GM23338 (cell line): ENCODE results near the gene CPEB3. TPM values are rescaled to one million over a fixed set of nuclear protein-coding genes. Genes with fewer than 3 reads are reported as not detected.
A peak's percentile ranks its signal among the peaks of the same experiment; 100 is the strongest.

Experiments
- ATAC-seq: fragments of 200-7000 bp; cut with Tn5 transposase; 3 replicates; pipeline ENCODE4 v1.9.1; 2020
- DNase-seq: peaks from one replicate; pipeline ENCODE4 v3.0.0-alpha.2; 2015; ENCODE audit warnings: low spot score
- H2AFZ ChIP-seq: fragments of 200-600 bp; sonication (generic); 2 replicates; pipeline ENCODE4 v1.8.0; 2016; ENCODE audit warnings: antibody characterized with exemption, mild to moderate bottlenecking, moderate library complexity
- H3F3A ChIP-seq: fragments of 200-600 bp; sonication (generic); replicated peaks from 2 replicates; pipeline ENCODE4 v1.8.0; 2017; ENCODE audit warnings: antibody characterized with exemption, mixed run types, low read depth
- H3K27ac ChIP-seq: fragments of 200-600 bp; sonication (generic); 2 replicates; pipeline ENCODE4 v1.6.1; 2016; ENCODE audit warnings: low read depth
- H3K27me3 ChIP-seq: fragments of 200-600 bp; sonication (generic); 2 replicates; pipeline ENCODE4 v1.8.0; 2016; ENCODE audit warnings: mild to moderate bottlenecking, mixed run types, moderate library complexity; ENCODE audit not compliant: insufficient read depth
- H3K36me3 ChIP-seq: fragments of 200-600 bp; sonication (generic); 2 replicates; pipeline ENCODE4 v1.8.0; 2016; ENCODE audit warnings: mild to moderate bottlenecking; ENCODE audit not compliant: insufficient read depth
- H3K4me1 ChIP-seq: fragments of 200-600 bp; sonication (generic); 2 replicates; pipeline ENCODE4 v1.8.0; 2016; ENCODE audit warnings: mild to moderate bottlenecking, moderate library complexity; ENCODE audit not compliant: insufficient read depth
- H3K4me2 ChIP-seq: fragments of 200-600 bp; sonication (generic); 2 replicates; pipeline ENCODE4 v1.7.1; 2017; ENCODE audit warnings: mixed run types
- H3K4me3 ChIP-seq: fragments of 200-600 bp; sonication (generic); 2 replicates; pipeline ENCODE4 v1.6.1; 2016; ENCODE audit warnings: mixed run types
- H3K79me2 ChIP-seq: fragments of 200-600 bp; sonication (generic); replicated peaks from 2 replicates; pipeline ENCODE4 v1.8.0; 2017; ENCODE audit warnings: mild to moderate bottlenecking; ENCODE audit not compliant: insufficient read depth
- H3K9me2 ChIP-seq: fragments of 200-600 bp; sonication (generic); 2 replicates; pipeline ENCODE4 v1.8.0; 2017; ENCODE audit not compliant: insufficient read depth
- H4K20me1 ChIP-seq: fragments of 200-600 bp; sonication (generic); replicated peaks from 2 replicates; pipeline ENCODE4 v1.8.0; 2017; ENCODE audit warnings: mild to moderate bottlenecking; ENCODE audit not compliant: insufficient read depth
- H3K27ac Mint-ChIP-seq: 2 replicates; pipeline ENCODE4 v1.8.0; 2020; ENCODE audit warnings: inconsistent platforms, mild to moderate bottlenecking, moderate library complexity, mixed read lengths
- H3K27me3 Mint-ChIP-seq: 3 replicates; pipeline ENCODE4 v1.8.0; 2022; ENCODE audit warnings: low read depth, mild to moderate bottlenecking, moderate library complexity, mixed read lengths, inconsistent platforms; ENCODE audit not compliant: insufficient read depth, poor library complexity
- H3K36me3 Mint-ChIP-seq: 3 replicates; pipeline ENCODE4 v1.8.0; 2021; ENCODE audit warnings: low read depth, mild to moderate bottlenecking, inconsistent platforms, moderate library complexity, mixed read lengths
- H3K4me1 Mint-ChIP-seq: 3 replicates; pipeline ENCODE4 v1.8.0; 2020; ENCODE audit warnings: mild to moderate bottlenecking, inconsistent platforms, mixed read lengths
- H3K4me3 Mint-ChIP-seq: 3 replicates; pipeline ENCODE4 v1.8.0; 2021; ENCODE audit warnings: moderate library complexity, mild to moderate bottlenecking, inconsistent platforms, mixed read lengths
- H3K9me3 Mint-ChIP-seq: 3 replicates; pipeline ENCODE4 v1.8.0; 2020; ENCODE audit warnings: moderate library complexity, mild to moderate bottlenecking, inconsistent platforms, mixed read lengths
- ETS1 ChIP-seq: IDR thresholded peaks from 2 replicates; pipeline ENCODE4 v1.6.1; 2016; ENCODE audit warnings: antibody characterized with exemption
- EZH2 ChIP-seq: fragments of 200-600 bp; sonication (generic); IDR thresholded peaks from one replicate; pipeline ENCODE4 v1.8.0; 2017; ENCODE audit warnings: antibody characterized with exemption, mild to moderate bottlenecking, low read depth; ENCODE audit not compliant: unreplicated experiment
- NANOG ChIP-seq: IDR thresholded peaks from 2 replicates; pipeline ENCODE4 v1.6.1; 2016; ENCODE audit warnings: antibody characterized with exemption, borderline replicate concordance
- REST ChIP-seq: IDR thresholded peaks from one replicate; pipeline ENCODE4 v1.6.1; 2018; ENCODE audit warnings: antibody characterized with exemption; ENCODE audit not compliant: unreplicated experiment
- polyA plus RNA-seq: library from polyadenylated mRNA; unstranded; fragments of >200 nt; fragmentation: Nextera tagmentation; extraction: Ambion mirVana; gene quantifications from 2 replicates; pipeline ENCODE4 v1.2.1, GENCODE V29; 2016
- total RNA-seq: library from RNA; depleted of rRNA; stranded (reverse); fragments of >200 nt; shearing (Covaris generic); gene quantifications from 2 replicates; pipeline ENCODE4 v1.2.3, GENCODE V29; 2014

Gene CPEB3
- total and polyA plus RNA-seq, 2 experiments from 2014 or later = 0.74 to 1.9 TPM

- no peak for TF ChIP-seq ETS1
- TF ChIP-seq REST = no peak
- TF ChIP-seq EZH2 = no peak
- no peak for TF ChIP-seq NANOG
Observed at GRCh38 chr10:92052741-92053140, 238.1 kb downstream of the CPEB3 start (continued).

- Histone ChIP-seq H4K20me1 (no peaks in the 10 kb centered on the region; the same call in 1 of the 2 replicates), H3K4me2 (no peak overlapping the region), H3K4me3 (no peak overlapping the region), H3K4me1 (no peaks in the 10 kb centered on the region), H3K27me3 (no peaks in the 10 kb centered on the region), H3K9me2 (no peaks in the 10 kb centered on the region), H3K79me2 (no peaks in the 10 kb centered on the region), H3K27ac (no peak overlapping the region), H2AFZ (no peak overlapping the region), H3K36me3 (no peaks in the 10 kb centered on the region), H3F3A (no peaks in the 10 kb centered on the region)
- no peaks in the 10 kb centered on the region for H3K36me3 Mint-ChIP-seq
- no peak overlapping the region for H3K4me3 Mint-ChIP-seq
- ATAC-seq (peak; percentile 30; the same call in 2 of the 3 replicates), DNase-seq (no peak)
- H3K4me1 Mint-ChIP-seq = peaks cover 3% of the 10 kb centered on the region
- H3K27me3 Mint-ChIP-seq = peaks cover 4% of the 10 kb centered on the region
- no peak overlapping the region for H3K27ac Mint-ChIP-seq
- TF ChIP-seq REST = no peak
- TF ChIP-seq ETS1 = no peak
- no peaks in the 10 kb centered on the region; the same call in 2 of the 3 replicates for H3K9me3 Mint-ChIP-seq
Observed at GRCh38 chr10:92052088-92052487, 238.8 kb downstream of the CPEB3 start.
